ENCODE measurements around the gene CTDSPL2.

CTDSPL2 gene

GRCh38 chr15:44426975-44427755 lies at the start of gene CTDSPL2:
Gene CTDSPL2, plus strand, starts transcription at chr15:44427629. Its CDS starts 31,386 bp downstream, at chr15:44459015.
- peak; percentile 98 for DNase-seq (ENCODE audit: extremely low read depth, low read depth)
- TF ChIP-seq CTCF (IDR thresholded peaks at IDR 0.05; ENCODE audit: low read depth, low read length) = peak; percentile 39

GRCh38 chr15:44381236-44381635 lies 46.2 kb upstream of the CTDSPL2 start:
- no peak for DNase-seq (ENCODE audit: extremely low read depth, low read depth)
- TF ChIP-seq CTCF (IDR thresholded peaks at IDR 0.05; ENCODE audit: low read depth, low read length) = no peak

GRCh38 chr15:44385344-44385942 lies 42.0 kb upstream of the CTDSPL2 start:
- DNase-seq (ENCODE audit: extremely low read depth, low read depth) = no peak
- no peak for TF ChIP-seq CTCF (IDR thresholded peaks at IDR 0.05; ENCODE audit: low read depth, low read length)

- DNase-seq (ENCODE audit: extremely low read depth, low read depth) = no peak
- TF ChIP-seq CTCF (IDR thresholded peaks at IDR 0.05; ENCODE audit: low read depth, low read length) = no peak
These were observed 33.4 kb upstream of the CTDSPL2 start for GRCh38 chr15:44394062-44394461.

- DNase-seq (ENCODE audit: extremely low read depth, low read depth) = no peak
- TF ChIP-seq CTCF (IDR thresholded peaks at IDR 0.05; ENCODE audit: low read depth, low read length) = no peak
These were observed 32.9 kb upstream of the CTDSPL2 start for GRCh38 chr15:44394562-44394961.

GRCh38 chr15:44397869-44398268 lies 29.6 kb upstream of the CTDSPL2 start:
- no peak for DNase-seq (ENCODE audit: extremely low read depth, low read depth)
- TF ChIP-seq CTCF (IDR thresholded peaks at IDR 0.05; ENCODE audit: low read depth, low read length) = no peak

GRCh38 chr15:44414001-44414400 lies 13.4 kb upstream of the CTDSPL2 start:
- TF ChIP-seq CTCF (IDR thresholded peaks at IDR 0.05; ENCODE audit: low read depth, low read length) = no peak

More at GRCh38 chr15:44414001-44414400, 13.4 kb upstream of the CTDSPL2 start:
- DNase-seq (ENCODE audit: extremely low read depth, low read depth) = no peak

All from AG09319 (cell line).